ENCODE results near the gene CD6. TPM values are rescaled to one million over a fixed set of nuclear protein-coding genes. Genes with fewer than 3 reads are reported as not detected.

CD6 gene
- total and polyA plus RNA-seq, 2 experiments from 2014 or later, result 0.03 TPM; not detected in 1

GRCh38 chr11:60944490-60945294 lies 26.8 kb upstream of the CD6 start:
- H3K4me3 ChIP-seq, result no peak overlapping the region
- no peak overlapping the region for H3K27ac ChIP-seq
- H3K4me2 ChIP-seq, result no peak overlapping the region
- peaks cover 6% of the 10 kb centered on the region for H3K4me1 ChIP-seq (ENCODE audit: insufficient read depth)
- DNase-seq (ENCODE audit: low spot score), result no peak
- WGBS (ENCODE audit: low lambda C conversion rate, missing lambda C conversion rate), result 85% methylated on average over 11 of the region's 11 CpGs
- H3K27me3 ChIP-seq, result peaks cover 6% of the 10 kb centered on the region
- H4K20me1 ChIP-seq (ENCODE audit: insufficient read depth, poor library complexity, severe bottlenecking), result no peaks in the 10 kb centered on the region
- TF ChIP-seq EZH2phosphoT487 (IDR thresholded peaks at IDR 0.05; ENCODE audit: low read depth, severe bottlenecking, unreplicated experiment) (no peak), CTCF (IDR thresholded peaks at IDR 0.05; ENCODE audit: poor library complexity) (no peak), EZH2 (IDR thresholded peaks at IDR 0.05; ENCODE audit: borderline replicate concordance) (no peak)
- H3K79me2 ChIP-seq, result no peaks in the 10 kb centered on the region
- no peak overlapping the region for H2AFZ ChIP-seq
- no peaks in the 10 kb centered on the region for H3K36me3 ChIP-seq (replicated peaks; ENCODE audit: insufficient read depth, low read depth)
- no peaks in the 10 kb centered on the region for H3K9me3 ChIP-seq (ENCODE audit: low read depth)
- no peaks in the 10 kb centered on the region for H3K9me2 ChIP-seq (replicated peaks; ENCODE audit: insufficient read depth)

GRCh38 chr11:60945295-60945667 lies 26.2 kb upstream of the CD6 start:
- no peak for DNase-seq (ENCODE audit: low spot score)
- no peak overlapping the region for H3K4me3 ChIP-seq
- H3K9me2 ChIP-seq (replicated peaks; ENCODE audit: insufficient read depth), result no peaks in the 10 kb centered on the region
- no peaks in the 10 kb centered on the region for H3K79me2 ChIP-seq
- peaks cover 12% of the 10 kb centered on the region for H3K27me3 ChIP-seq
- no peak for TF ChIP-seq EZH2 (IDR thresholded peaks at IDR 0.05; ENCODE audit: borderline replicate concordance)
- TF ChIP-seq CTCF (IDR thresholded peaks at IDR 0.05; ENCODE audit: poor library complexity), result no peak
- TF ChIP-seq EZH2phosphoT487 (IDR thresholded peaks at IDR 0.05; ENCODE audit: low read depth, severe bottlenecking, unreplicated experiment), result no peak
- H3K36me3 ChIP-seq (replicated peaks; ENCODE audit: insufficient read depth, low read depth), result no peaks in the 10 kb centered on the region
- no peak overlapping the region for H3K4me2 ChIP-seq
- WGBS (ENCODE audit: low lambda C conversion rate, missing lambda C conversion rate), result 89% methylated on average over 5 of the region's 5 CpGs
- H3K27ac ChIP-seq, result no peak overlapping the region
- H4K20me1 ChIP-seq (ENCODE audit: insufficient read depth, poor library complexity, severe bottlenecking), result no peaks in the 10 kb centered on the region
- peaks cover 3% of the 10 kb centered on the region for H3K4me1 ChIP-seq (ENCODE audit: insufficient read depth)
- no peaks in the 10 kb centered on the region for H3K9me3 ChIP-seq (ENCODE audit: low read depth)
- no peak overlapping the region for H2AFZ ChIP-seq

- Histone ChIP-seq H3K79me2 (no peaks in the 10 kb centered on the region), H3K9me3 (ENCODE audit: low read depth) (no peaks in the 10 kb centered on the region), H3K4me3 (no peak overlapping the region), H3K4me2 (no peak overlapping the region), H3K4me1 (ENCODE audit: insufficient read depth) (peaks cover 3% of the 10 kb centered on the region), H2AFZ (no peak overlapping the region), H3K27ac (no peak overlapping the region), H3K36me3 (replicated peaks; ENCODE audit: insufficient read depth, low read depth) (no peaks in the 10 kb centered on the region), H3K9me2 (replicated peaks; ENCODE audit: insufficient read depth) (no peaks in the 10 kb centered on the region), H3K27me3 (peaks cover 24% of the 10 kb centered on the region), H4K20me1 (ENCODE audit: insufficient read depth, poor library complexity, severe bottlenecking) (no peaks in the 10 kb centered on the region)
- TF ChIP-seq EZH2 (IDR thresholded peaks at IDR 0.05; ENCODE audit: borderline replicate concordance), result no peak
- no peak for TF ChIP-seq CTCF (IDR thresholded peaks at IDR 0.05; ENCODE audit: poor library complexity)
- no peak for TF ChIP-seq EZH2phosphoT487 (IDR thresholded peaks at IDR 0.05; ENCODE audit: low read depth, severe bottlenecking, unreplicated experiment)
- 89% methylated on average over 15 of the region's 15 CpGs for WGBS (ENCODE audit: low lambda C conversion rate, missing lambda C conversion rate)
- DNase-seq (ENCODE audit: low spot score), result no peak
These were observed 24.7 kb upstream of the CD6 start for GRCh38 chr11:60946601-60947264.
